ENCODE measurements around the gene RBM15.

GRCh38 chr1:110320168-110320518, 19.0 kb upstream of the RBM15 start:
- TF ChIP-seq CTCF (IDR thresholded peaks at IDR 0.05) = no peak
- TF ChIP-seq EZH2 (IDR thresholded peaks at IDR 0.05; ENCODE audit: borderline replicate concordance, insufficient read depth, low read depth, low read length, poor library complexity, severe bottlenecking) = no peak

All from B cell (primary cell).